H9 (cell line): Measurements from ENCODE around the gene HLTF. TPM values are rescaled to one million over a fixed set of nuclear protein-coding genes. Genes with fewer than 3 reads are reported as not detected.

Experiments
- DNase-seq: peaks from one replicate; pipeline ENCODE4 v3.0.0-alpha.2; 2017
- H2AFZ ChIP-seq: one replicate; pipeline ENCODE4 v1.6.1; 2013; ENCODE audit warnings: mild to moderate bottlenecking, low read length, control low read depth, moderate library complexity
- H2AK5ac ChIP-seq: 2 replicates; pipeline ENCODE4 v1.6.1; 2013; ENCODE audit warnings: low read length, control low read depth, mixed read lengths; ENCODE audit not compliant: insufficient read length
- H2BK120ac ChIP-seq: one replicate; pipeline ENCODE4 v1.6.1; 2013; ENCODE audit warnings: low read depth, mild to moderate bottlenecking, low read length, control low read depth, inconsistent platforms; ENCODE audit not compliant: poor library complexity, severe bottlenecking
- H2BK12ac ChIP-seq: 2 replicates; pipeline ENCODE4 v1.6.1; 2013; ENCODE audit warnings: low read length, control low read depth, mixed read lengths, low read depth; ENCODE audit not compliant: insufficient read length
- H2BK15ac ChIP-seq: 2 replicates; pipeline ENCODE4 v1.6.1; 2013; ENCODE audit warnings: low read depth, low read length, control low read depth
- H2BK20ac ChIP-seq: one replicate; pipeline ENCODE4 v1.6.1; 2013; ENCODE audit warnings: low read depth, mild to moderate bottlenecking, low read length, control low read depth, inconsistent platforms; ENCODE audit not compliant: poor library complexity, severe bottlenecking
- H2BK5ac ChIP-seq: 2 replicates; pipeline ENCODE4 v1.6.1; 2013; ENCODE audit warnings: low read length, control low read depth, mixed read lengths; ENCODE audit not compliant: insufficient read length
- H3K14ac ChIP-seq: 2 replicates; pipeline ENCODE4 v1.6.1; 2013; ENCODE audit warnings: low read length, control low read depth; ENCODE audit not compliant: insufficient read depth
- H3K18ac ChIP-seq: 2 replicates; pipeline ENCODE4 v1.6.1; 2013; ENCODE audit warnings: low read depth, mild to moderate bottlenecking, mixed read lengths, low read length, control low read depth; ENCODE audit not compliant: insufficient read length
- H3K23ac ChIP-seq: 2 replicates; pipeline ENCODE4 v1.6.1; 2013; ENCODE audit warnings: low read length, control low read depth, mixed read lengths, low read depth; ENCODE audit not compliant: insufficient read length
- H3K23me2 ChIP-seq: 2 replicates; pipeline ENCODE4 v1.6.1; 2013; ENCODE audit warnings: low read depth, mild to moderate bottlenecking, mixed read lengths, low read length, control low read depth; ENCODE audit not compliant: insufficient read length, poor library complexity, severe bottlenecking
- H3K27ac ChIP-seq: 2 replicates; pipeline ENCODE4 v1.5.1; 2013; ENCODE audit warnings: low read length, control low read depth, mixed read lengths, low read depth; ENCODE audit not compliant: insufficient read length
- H3K27me3 ChIP-seq: 2 replicates; pipeline ENCODE4 v1.6.1; 2013; ENCODE audit warnings: low read length, control low read depth, inconsistent platforms; ENCODE audit not compliant: insufficient read depth
- H3K4ac ChIP-seq: 2 replicates; pipeline ENCODE4 v1.6.1; 2013; ENCODE audit warnings: low read depth, mild to moderate bottlenecking, control low read depth, inconsistent platforms, low read length, moderate library complexity
- H3K4me1 ChIP-seq: 2 replicates; pipeline ENCODE4 v1.6.1; 2013; ENCODE audit warnings: low read length, control low read depth, inconsistent platforms; ENCODE audit not compliant: insufficient read depth
- H3K4me2 ChIP-seq: 2 replicates; pipeline ENCODE4 v1.6.1; 2013; ENCODE audit warnings: low read length, control low read depth, mixed read lengths; ENCODE audit not compliant: insufficient read length, insufficient read depth
- H3K56ac ChIP-seq: 2 replicates; pipeline ENCODE4 v1.6.1; 2013; ENCODE audit warnings: low read depth, mild to moderate bottlenecking, mixed read lengths, low read length, control low read depth; ENCODE audit not compliant: insufficient read length
- H3K79me1 ChIP-seq: 2 replicates; pipeline ENCODE4 v1.6.1; 2013; ENCODE audit warnings: low read depth, mild to moderate bottlenecking, moderate library complexity, low read length, control low read depth, inconsistent platforms; ENCODE audit not compliant: insufficient read depth, poor library complexity, severe bottlenecking
- H3K79me2 ChIP-seq: 2 replicates; pipeline ENCODE4 v1.6.1; 2013; ENCODE audit warnings: low read length, control low read depth, inconsistent platforms; ENCODE audit not compliant: insufficient read depth
- H3K9ac ChIP-seq: 2 replicates; pipeline ENCODE4 v1.6.1; 2013; ENCODE audit warnings: low read length, control low read depth, mixed read lengths; ENCODE audit not compliant: insufficient read length; ENCODE audit errors: extremely low read depth
- H3K9me3 ChIP-seq: one replicate; pipeline ENCODE4 v1.6.1; 2013; ENCODE audit warnings: low read depth, low read length, inconsistent platforms; ENCODE audit not compliant: control insufficient read depth
- H3T11ph ChIP-seq: one replicate; pipeline ENCODE4 v1.6.1; 2013; ENCODE audit warnings: mild to moderate bottlenecking, low read length, control low read depth, inconsistent platforms
- H4K20me1 ChIP-seq: one replicate; pipeline ENCODE4 v1.6.1; 2013; ENCODE audit not compliant: control insufficient read depth, insufficient read length, insufficient read depth
- H4K5ac ChIP-seq: 2 replicates; pipeline ENCODE4 v1.6.1; 2013; ENCODE audit warnings: low read depth, mild to moderate bottlenecking, mixed read lengths, low read length, control low read depth; ENCODE audit not compliant: insufficient read length
- H4K8ac ChIP-seq: replicated peaks from 2 replicates; pipeline ENCODE4 v1.6.1; 2013; ENCODE audit warnings: low read length, control low read depth, mixed read lengths, low read depth; ENCODE audit not compliant: insufficient read length
- H4K91ac ChIP-seq: 2 replicates; pipeline ENCODE4 v1.6.1; 2013; ENCODE audit warnings: low read depth, mild to moderate bottlenecking, moderate library complexity, mixed read lengths, low read length, control low read depth; ENCODE audit not compliant: insufficient read length
- H3K27ac Mint-ChIP-seq, 3 experiments: 2 replicates in 2 of 3; 3 replicates in 1 of 3; pipeline ENCODE4 v1.8.0; 2020 to 2021; ENCODE audit warnings: mixed read lengths in 3 of 3, mild to moderate bottlenecking in 1 of 3, moderate library complexity in 1 of 3
- H3K27me3 Mint-ChIP-seq: 2 replicates; pipeline ENCODE4 v1.8.0; 2021; ENCODE audit warnings: low read depth, mild to moderate bottlenecking, moderate library complexity, mixed read lengths
- H3K36me3 Mint-ChIP-seq, 3 experiments: 2 replicates in 2 of 3; 3 replicates in 1 of 3; pipeline ENCODE4 v1.8.0; 2020 to 2021; ENCODE audit warnings: low read depth in 3 of 3, mixed read lengths in 3 of 3; ENCODE audit not compliant: insufficient read depth in 1 of 3
- H3K4me1 Mint-ChIP-seq, 2 experiments: 2 replicates each; pipeline ENCODE4 v1.8.0; 2020; ENCODE audit warnings: mixed read lengths in 2 of 2
- H3K4me3 Mint-ChIP-seq, 2 experiments: 2 replicates in 1 of 2; 3 replicates in 1 of 2; pipeline ENCODE4 v1.8.0; 2020 to 2021; ENCODE audit warnings: mild to moderate bottlenecking in 2 of 2, mixed read lengths in 2 of 2, moderate library complexity in 1 of 2
- H3K9me3 Mint-ChIP-seq, 2 experiments: 2 replicates in 1 of 2; 3 replicates in 1 of 2; pipeline ENCODE4 v1.8.0; 2020; ENCODE audit warnings: mild to moderate bottlenecking in 2 of 2, mixed read lengths in 2 of 2, moderate library complexity in 1 of 2
- WGBS: extraction: QIAGEN DNeasy Blood & Tissue Kit; methylation state at CpG from one replicate; pipeline ENCODE4 v1.1.7; 2013; ENCODE audit warnings: missing lambda C conversion rate, low lambda C conversion rate, mixed read lengths; ENCODE audit not compliant: insufficient read length; ENCODE audit errors: extremely low coverage; 5-methylcytosine and 5-hydroxymethylcytosine counted together
- total RNA-seq: library from RNA; stranded (reverse); gene quantifications from 2 replicates; pipeline ENCODE4 v1.2.1, GENCODE V29; 2021
- TF ChIP-seq, protein P1 (sequence below): fragments of 200-600 bp; sonication (generic); conservative IDR thresholded peaks from 3 replicates; pipeline ENCODE4 v1.8.0; 2021; ENCODE audit warnings: antibody characterized with exemption, mild to moderate bottlenecking

The HLTF gene
- total RNA-seq, 1 experiment from 2014 or later: 41.5 TPM

DNA sequence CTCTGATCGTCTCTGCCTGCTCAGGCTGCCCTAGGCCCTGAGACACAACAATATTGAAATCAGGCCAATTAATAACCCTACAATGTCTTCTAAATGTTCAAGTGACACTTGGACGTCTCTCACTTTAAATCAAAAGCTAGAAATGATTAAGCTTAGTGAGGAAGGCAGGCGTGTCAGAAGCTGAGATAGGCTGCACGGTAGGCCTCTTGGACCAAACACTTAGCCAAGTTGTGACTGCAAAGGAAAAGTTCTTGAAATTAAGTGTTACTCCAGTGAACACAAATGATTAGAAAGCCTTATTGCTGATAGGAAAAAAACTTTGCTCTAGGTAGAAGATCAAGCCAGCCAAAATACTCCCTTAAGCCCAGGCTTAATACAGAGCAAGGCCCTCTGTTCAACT is 45.3 kb upstream of the HLTF start:
- Histone ChIP-seq H4K91ac (no peak overlapping the region), H3K56ac (no peak overlapping the region), H3K4me1 (peaks cover 3% of the 10 kb centered on the region; the same call in 1 of the 2 replicates), H3K23me2 (no peaks in the 10 kb centered on the region), H4K20me1 (no peaks in the 10 kb centered on the region), H3K4ac (no peak overlapping the region), H3K27ac (no peak overlapping the region), H2BK5ac (no peak overlapping the region), H2BK15ac (no peak overlapping the region), H2AFZ (no peak overlapping the region), H2BK20ac (no peak overlapping the region), H3K9me3 (no peaks in the 10 kb centered on the region), H3T11ph (no peak overlapping the region), H3K4me2 (peak overlapping the region; percentile 50), H4K8ac (no peak overlapping the region), H3K9ac (peak overlapping the region; percentile 1), H4K5ac (no peak overlapping the region), H3K27me3 (no peaks in the 10 kb centered on the region), H2BK120ac (no peak overlapping the region), H3K23ac (no peak overlapping the region), H3K14ac (no peak overlapping the region), H2BK12ac (no peak overlapping the region), H2AK5ac (no peak overlapping the region), H3K18ac (no peak overlapping the region), H3K79me1 (peaks cover 4% of the 10 kb centered on the region), H3K79me2 (peaks cover 2% of the 10 kb centered on the region; the same call in 1 of the 2 replicates)
- H3K4me3 Mint-ChIP-seq: peak overlapping the region; percentile 88
- peaks cover 0 to 6% of the 10 kb centered on the region in 2 experiments; a peak in 2 of 5 replicates for H3K9me3 Mint-ChIP-seq
- peaks cover 48 to 49% of the 10 kb centered on the region in 2 experiments for H3K4me1 Mint-ChIP-seq
- no CpG with 5 or more reads among the region's 4 CpGs for WGBS
- peaks cover 6% of the 10 kb centered on the region; the same call in 1 of the 2 replicates for H3K27me3 Mint-ChIP-seq
- TF ChIP-seq, protein P1, sequence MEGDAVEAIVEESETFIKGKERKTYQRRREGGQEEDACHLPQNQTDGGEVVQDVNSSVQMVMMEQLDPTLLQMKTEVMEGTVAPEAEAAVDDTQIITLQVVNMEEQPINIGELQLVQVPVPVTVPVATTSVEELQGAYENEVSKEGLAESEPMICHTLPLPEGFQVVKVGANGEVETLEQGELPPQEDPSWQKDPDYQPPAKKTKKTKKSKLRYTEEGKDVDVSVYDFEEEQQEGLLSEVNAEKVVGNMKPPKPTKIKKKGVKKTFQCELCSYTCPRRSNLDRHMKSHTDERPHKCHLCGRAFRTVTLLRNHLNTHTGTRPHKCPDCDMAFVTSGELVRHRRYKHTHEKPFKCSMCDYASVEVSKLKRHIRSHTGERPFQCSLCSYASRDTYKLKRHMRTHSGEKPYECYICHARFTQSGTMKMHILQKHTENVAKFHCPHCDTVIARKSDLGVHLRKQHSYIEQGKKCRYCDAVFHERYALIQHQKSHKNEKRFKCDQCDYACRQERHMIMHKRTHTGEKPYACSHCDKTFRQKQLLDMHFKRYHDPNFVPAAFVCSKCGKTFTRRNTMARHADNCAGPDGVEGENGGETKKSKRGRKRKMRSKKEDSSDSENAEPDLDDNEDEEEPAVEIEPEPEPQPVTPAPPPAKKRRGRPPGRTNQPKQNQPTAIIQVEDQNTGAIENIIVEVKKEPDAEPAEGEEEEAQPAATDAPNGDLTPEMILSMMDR: no peak
- peaks cover 1 to 32% (median 17%) of the 10 kb centered on the region in 3 experiments; a peak in 5 of 7 replicates for H3K36me3 Mint-ChIP-seq
- H3K27ac Mint-ChIP-seq: peak overlapping the region in 1 of 3 experiments; percentile 62; a peak in 1 of 7 replicates
- no peak for DNase-seq
